LoVo (cell line): ENCODE results near the gene CDK6.

Source experiments
- DNase-seq: peaks from one replicate; pipeline ENCODE4 v3.0.0-alpha.2; 2016; ENCODE audit warnings: low spot score

The CDK6 gene

DNA sequence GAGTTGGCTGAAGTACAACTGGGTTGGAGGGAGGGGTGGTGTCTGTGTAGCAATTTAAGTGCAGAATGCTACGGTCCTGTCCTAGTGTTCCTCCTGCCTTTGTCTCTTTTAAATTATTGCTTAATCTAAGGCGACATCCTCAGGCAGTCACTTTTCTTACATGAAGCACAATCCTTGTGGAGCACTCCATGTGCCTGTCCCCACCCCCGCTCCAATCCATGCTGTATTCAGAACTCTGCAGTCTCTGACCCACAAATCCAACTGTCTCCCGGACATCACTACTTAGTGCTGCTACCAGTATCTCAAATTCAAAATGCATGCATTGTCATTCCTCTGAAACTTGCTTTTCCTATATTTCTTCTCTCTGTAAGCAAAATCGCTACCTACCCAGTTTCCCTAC lies 154.7 kb downstream of the CDK6 start:
- DNase-seq = no peak

DNA sequence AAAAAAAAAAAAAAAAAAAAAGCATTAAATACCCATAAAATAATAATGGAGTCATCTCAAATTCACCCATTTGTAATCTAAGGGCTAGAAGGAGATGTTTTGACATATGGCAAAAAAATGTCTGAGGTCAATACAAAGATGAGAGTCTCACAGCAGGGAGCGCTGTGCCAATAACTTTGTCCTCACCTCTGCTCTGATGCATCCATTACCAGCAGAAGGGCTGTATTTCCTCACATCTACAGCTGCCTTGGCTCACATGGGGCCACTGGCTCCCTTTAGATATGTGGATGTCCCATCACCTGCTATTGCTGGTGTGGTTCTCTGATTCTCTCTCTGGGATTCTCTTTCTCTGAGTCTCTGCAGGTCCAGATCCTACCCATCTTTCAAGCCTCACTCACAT lies 155.9 kb downstream of the CDK6 start:
- DNase-seq = no peak

DNA sequence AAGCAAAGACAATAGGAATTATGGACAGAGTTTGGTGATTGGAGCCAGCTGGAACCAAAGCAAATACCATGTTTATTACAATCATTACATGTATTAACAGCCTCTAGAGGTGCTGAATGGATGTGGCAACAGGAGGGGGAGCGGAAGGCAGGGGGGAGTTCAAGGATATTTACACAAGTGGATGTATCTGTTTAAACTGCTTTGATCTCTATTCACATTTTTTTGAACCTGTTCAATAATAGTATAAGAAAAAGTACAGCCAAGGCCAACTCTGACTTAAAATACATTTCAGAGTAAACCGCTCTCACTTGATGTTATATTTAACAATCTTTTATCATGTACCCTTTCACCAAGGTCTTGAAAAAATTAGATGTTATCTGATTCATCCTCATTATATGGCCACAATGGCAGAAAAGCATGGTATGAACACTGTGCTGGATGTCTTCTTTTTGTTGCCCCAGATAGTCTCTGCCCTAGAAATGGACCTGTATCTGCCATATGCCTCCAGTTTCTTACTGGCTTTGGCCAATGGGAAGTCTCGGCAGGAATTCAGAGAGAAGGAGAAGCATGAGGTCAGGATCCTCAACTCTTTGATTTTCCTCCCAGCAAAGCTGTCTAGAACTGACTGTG lies 158.0 kb downstream of the CDK6 start:
- no peak for DNase-seq

DNA sequence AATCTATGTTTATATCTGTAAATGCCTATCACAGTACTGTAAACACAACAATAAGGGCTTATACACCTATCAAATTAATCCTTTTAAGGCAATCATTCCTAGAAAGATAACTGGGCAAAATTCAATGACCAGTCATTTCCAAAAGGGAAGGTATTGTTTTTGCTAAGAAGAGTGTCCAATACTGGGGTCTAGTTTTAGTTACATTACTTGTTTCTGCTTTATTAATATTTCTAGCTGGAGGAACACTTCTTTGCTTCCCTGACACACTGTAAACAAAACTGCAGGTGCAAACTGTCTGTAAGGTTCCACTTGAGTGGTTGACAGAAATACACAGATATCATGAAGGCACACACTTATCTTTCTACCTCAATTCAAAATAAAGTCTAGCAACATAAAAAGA lies 162.0 kb downstream of the CDK6 start:
- DNase-seq = no peak

DNA sequence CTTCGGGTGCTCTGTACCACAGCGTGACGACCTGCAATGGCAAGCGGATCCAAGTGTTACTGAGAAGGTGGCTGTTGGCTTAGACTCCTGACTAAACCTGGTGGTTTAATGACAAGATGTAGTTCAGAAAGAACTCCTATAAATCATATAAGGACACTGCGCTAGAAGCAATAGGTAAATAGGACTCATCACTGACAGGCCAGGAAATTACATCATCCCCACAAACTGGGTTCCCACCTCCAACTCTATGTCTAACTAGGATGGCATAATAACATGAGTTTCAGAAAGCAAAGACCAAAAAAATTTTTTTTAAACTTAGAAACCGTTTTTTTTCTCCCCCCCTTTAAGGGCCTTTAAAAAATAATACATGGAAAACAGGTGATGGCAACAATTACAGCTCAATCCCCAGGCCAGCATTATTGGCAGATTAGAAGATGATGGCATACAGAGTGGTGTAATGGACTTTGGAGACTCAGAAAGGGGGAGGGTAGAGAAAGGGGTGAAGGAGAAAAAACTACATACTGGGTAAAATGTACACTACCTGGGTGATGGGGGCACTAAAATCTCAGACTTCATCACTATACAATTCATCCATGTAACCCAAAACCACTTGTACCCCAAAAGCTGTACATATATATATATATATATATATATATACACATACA lies 164.7 kb downstream of the CDK6 start:
- no peak for DNase-seq

DNA sequence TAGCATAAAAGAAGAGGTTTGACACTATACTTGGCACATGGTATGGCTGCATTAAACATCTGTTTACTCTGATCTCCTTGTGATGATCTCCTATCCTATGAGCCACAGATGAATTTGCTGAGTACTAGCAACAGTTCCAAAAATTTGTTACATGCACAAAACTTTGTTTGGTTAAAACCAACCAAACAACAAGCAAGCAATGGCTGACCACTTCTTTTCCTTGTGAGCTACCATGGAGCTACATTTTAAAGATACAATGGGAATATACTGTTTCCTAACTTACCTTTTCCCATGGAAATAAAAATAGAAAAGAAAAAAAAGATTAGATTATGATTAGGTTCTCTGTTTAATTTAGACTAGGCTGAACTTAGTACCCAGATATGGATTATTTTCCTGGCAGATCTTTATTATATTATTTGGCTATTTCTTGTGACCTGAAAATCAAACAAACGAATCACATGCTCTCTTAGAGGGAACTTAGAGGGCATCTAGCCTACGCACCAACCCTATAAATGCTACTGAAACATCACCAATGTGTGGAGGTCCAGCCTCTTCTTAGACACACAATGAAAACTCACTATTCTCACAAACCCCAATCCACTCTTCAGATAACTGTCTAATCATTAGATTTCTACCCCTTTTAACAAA lies 166.0 kb downstream of the CDK6 start:
- DNase-seq = no peak

DNA sequence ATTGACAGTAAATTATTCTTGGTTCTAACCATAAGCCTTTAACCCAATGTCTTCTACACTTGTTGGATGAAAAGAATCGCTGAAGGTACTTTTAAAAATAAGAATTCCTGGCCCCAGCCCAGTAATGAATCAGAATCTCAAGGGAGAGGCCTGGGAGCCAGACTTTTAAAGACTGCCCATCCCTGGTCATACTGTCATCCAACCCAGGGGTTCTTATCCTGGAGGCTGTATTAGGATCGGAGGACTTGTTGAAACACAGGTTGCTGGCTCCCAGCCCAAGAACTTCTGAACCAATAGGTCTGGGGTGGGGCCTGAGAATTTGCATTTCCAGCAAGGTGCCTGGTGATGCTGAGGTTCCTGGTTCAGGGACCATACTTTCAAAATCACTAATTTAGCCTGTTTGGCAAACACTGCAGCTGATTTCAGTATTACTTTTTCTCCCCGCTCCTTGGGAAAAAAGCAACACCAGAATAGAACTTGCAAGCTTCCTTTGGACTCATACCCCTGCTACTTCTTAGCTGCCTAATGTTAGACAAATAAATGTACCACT lies 166.7 kb downstream of the CDK6 start:
- no peak for DNase-seq

DNA sequence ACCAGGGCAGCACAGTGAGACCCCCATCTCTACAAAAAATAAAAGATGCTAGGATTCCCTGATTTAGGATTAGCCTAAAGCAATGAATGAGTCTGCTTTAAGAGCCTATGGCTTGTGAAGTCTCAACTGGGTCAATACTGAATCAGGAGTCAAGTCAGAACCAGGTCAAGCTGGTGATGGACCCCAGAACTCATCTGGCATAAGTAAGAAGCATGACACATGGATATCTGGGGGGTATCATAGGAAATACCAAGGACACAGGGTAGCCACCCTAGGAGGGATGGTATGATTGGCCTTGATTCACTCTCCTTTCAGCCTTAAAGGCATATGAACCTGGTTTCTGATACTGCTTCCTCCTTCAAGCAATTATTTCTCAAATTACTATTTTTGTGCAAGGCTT lies 167.8 kb downstream of the CDK6 start:
- no peak for DNase-seq

DNA sequence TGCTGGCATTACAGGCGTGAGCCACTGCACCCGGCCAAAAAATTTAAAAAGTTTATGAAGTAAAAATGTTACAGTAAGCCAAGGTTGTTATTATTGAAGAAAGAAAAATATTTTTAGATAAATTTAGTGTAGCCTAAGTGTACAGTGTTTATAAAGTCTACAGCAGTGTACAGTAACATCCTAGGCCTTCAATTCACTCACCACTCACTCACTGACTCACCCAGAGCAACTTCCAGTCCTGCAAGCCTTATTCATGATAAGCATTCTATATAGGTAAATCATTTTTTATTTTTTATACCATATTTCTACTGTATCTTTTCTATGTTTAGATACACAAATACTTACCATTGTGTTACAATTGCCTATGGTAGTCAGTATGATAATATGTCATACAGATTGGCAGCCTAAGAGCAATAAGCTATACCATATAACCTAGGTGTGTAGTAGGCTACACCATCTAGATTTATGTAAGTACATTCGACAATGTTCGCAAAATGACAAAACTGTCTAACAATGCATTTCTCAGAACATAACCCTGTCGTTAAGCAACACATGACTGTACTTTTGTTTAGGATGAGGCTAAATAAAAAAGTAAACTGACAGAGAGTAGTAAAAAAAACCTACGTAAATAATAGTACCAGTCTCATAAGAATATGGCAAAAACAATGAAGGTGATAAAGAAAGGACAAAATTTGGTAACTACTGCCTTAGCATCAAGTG lies 168.4 kb downstream of the CDK6 start:
- DNase-seq = no peak

DNA sequence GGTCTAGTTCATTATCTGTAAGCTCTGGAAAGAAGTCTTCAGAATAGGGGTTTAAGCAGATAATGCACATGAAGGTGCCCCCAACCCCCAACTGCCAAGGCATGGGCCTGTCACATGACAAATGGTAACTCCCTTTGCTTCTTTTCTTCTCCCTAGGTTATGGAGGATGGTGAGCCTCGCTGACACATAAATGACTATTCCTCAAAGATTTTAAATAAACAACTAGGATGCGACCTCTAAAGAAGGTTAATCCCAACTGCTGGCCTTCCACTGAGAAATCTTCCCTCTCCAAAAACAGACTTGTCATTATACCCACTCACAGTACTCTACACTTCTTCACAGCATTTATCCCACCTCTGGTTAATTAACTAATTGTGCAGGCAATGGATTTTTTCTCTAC lies 170.4 kb downstream of the CDK6 start:
- no peak for DNase-seq

DNA sequence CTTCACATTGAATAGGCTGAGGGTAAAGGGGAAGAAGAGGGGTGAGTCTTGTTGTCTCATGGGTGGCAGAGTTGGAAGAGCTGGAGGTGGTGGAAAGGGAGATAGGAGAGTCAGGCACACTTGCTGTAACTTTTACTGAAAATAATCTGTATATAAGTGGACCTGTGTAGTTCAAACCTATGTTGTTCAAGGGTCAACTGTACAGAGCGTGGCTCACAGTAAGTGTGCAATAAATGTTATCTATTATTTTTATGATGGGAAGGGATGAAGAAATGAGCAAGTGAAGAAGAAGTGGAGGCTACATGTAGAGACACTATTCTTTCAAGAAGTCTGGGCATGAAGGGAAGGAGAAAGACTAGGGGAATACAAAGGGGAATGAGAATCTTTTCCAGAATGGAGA lies 174.7 kb downstream of the CDK6 start:
- DNase-seq = no peak

DNA sequence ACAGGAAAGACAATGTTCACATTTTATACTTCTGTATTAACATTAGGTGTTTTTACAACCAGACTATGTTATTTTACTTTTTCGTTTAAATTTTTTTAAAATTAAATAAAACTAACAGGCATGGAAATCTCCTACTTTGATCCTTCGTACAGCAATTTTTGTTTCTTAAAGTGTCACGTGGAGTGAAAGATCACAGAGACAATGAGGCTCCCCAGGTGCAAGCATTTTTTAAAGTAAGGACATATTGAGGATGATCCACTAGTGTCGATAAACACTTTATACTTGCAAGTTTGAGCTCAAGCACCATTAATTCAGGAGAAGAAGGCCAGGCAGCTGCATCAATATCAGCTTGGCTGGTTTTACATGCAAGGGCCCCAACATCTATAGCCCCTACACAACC lies 177.7 kb downstream of the CDK6 start:
- DNase-seq = no peak

DNA sequence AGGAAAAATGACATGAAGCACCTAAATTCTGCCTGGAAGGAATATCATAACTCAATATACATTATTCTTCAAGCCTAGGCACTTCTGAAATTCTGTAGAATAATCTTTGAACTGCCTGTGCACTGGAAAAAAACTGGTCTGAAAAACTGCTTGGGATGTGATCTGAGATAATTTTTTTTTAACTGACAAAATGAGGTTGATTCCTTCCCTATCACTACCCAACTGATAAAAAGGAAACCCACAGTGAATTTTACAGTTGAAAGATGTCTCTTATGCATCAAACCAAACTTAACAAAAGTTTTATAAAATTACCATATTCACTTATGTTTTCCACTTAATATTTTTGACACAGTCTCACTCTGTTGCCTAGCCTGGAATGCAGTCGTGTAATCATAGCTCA lies 179.0 kb downstream of the CDK6 start:
- DNase-seq = no peak

DNA sequence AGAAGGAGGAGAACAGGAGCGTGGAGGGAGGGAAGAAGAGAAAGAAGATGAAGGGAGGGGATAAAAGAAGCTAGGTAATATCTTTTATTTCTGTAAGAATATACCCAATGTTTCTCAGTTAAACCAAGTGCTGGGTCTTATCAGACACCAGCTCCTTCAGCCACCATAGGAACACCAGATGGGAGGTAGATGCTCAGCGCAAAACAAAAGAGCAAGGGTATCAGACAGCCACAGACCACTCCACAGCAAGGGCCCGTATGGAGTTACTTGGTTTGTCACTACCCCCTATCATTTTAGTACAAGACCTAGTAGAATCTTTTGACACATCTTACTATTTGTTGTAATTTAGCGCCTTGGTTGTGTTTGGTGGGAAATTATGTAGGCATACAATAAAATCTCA lies 180.3 kb downstream of the CDK6 start:
- DNase-seq = no peak

DNA sequence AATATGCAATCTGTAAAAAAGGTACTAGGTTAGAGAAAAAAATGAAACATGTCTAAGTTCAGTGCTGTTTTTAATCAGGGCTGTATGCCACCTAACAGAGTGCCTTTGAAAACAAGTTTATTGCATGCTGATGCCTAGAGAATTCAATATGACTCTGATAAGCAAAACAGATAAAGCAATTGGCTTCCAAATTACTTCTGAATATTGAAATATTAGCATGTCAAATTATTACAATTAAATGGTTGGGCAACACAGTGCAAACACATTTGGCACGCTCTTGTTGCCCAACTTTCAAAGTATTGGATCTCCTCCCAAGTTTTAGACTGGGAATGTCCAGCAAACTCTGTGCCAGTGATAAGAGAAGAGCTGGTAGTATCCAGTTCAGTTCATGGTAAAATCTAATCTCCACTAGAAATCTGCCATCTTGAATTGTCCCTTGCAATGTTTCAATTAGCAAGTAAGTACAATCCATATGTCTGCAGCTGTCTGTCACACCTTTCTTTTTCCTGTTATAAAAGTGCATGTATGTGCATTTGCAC lies 181.0 kb downstream of the CDK6 start:
- DNase-seq = no peak

DNA sequence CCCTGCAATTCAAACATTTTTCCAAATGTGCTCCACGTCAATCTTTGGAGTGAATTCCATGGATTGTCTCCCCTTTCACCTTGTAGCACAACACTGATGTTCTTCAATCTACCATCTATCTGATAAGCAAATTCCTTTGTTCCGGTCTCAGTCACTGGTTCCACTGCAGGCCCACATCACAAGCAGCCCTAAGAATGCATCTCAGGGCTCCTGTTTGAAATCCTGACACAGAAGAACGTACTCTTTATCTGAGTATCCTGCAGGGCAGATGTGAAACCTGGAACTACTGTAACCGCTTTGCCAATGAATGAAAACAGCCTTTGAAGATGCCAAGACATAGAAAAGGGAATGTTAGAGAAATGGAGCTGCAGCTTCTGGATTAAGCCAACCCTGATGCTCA lies 183.2 kb downstream of the CDK6 start:
- no peak for DNase-seq

DNA sequence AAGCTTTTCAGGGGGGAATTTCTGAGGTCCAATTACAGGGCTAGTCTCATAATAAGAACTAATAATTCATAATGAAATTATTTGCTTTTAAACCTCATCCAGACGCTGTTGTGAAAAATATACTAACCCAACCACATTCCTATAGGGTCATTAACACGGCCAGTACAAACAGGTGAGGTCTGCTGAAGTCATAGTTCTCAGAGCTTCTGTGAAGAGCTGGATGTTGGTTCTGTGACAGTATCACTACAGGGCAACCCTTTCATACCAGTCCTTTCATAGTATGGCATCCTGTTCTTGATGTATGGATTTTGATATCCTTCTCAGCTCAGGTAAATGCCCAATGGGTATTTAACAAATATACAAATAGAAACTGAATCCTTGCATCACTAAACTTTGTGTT lies 183.8 kb downstream of the CDK6 start:
- DNase-seq = no peak

DNA sequence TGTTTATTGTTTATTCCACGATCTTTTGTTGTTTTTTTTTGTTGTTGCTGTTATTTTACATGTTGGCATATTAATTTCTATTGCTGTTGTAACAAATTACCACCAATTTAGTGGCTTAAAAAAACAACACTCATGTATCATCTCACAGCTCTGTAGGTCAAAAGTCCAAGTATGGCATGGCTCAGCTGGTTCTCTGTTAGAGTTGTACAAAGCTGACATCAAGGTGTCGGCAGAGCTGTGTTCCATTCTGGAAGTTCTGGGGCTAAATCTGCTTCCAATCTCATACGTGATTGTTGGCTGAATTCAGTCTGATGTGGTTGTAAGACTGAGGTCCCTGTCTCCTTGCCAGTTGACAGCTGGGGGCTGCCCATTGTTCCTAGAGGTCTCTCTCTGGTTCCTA lies 186.0 kb downstream of the CDK6 start:
- DNase-seq = no peak

DNA sequence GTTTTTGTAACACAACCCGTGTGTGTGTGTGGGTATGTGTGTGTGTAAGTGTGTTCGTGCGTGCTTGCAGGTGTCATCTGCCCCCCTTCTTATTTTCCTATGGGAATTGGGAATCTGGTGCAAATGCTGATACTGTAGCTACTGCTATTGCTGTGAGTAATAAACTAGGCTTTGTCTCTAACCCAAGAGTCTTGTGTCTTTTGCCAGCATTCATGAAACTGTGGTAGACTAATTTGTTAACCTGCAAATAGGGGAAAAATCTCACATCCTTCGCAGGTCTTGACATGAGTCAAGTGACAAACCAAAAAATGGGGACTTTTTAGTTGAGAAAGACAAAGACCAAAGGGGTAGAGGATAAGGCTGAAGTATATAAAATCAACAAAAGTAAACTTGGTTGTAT lies 188.3 kb downstream of the CDK6 start:
- DNase-seq = no peak

DNA sequence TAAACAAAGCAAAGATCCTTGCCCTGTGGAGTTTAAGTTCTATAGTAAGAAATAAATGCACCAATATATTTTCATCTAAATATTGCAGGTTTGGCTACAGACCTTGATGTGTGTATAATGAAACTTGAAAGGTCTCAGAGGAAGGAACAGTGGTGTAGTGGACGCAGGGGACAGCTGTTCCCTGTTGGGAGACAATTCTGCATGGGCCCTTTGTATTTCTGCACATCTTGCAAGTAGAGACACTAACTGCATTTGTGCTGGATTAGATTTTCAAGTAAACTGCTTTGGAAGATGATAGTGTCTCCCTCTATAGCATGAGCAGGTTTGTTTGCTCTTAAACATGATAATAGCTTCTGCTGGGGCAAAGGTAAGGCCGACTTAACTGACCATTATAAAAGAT lies 188.7 kb downstream of the CDK6 start:
- no peak for DNase-seq

DNA sequence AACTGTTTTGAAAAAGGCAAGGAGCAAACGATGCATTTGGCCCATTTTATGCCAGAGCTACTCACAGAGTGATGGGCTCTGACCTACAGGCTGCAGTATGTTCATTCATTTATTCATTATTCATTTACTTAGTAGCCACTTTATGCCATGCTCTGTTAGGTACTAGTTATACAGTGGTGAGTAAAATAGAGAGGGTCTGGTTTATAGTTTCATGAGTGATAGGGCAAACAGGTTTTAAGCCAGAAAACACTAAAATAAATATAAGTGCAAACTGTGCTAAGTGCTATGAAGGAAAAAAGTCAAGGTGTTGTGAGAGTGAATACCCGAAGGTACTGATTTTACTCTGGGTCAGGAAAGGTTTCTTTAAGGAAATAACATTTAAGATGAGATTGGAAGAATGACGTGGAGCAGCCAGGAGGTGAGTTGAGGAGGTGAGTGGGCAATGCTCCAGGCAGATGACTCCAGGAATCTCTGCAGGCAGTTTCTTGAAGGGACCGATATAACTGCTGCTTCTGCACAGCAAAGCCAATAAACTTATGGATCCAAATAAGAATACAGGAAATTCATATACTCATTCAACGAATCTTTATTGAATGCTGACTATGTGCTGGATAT lies 189.3 kb downstream of the CDK6 start:
- no peak for DNase-seq
